ENCODE data around the gene CGNL1.

Gene CGNL1

GRCh38 chr15:57545995-57546394 lies 169.7 kb downstream of the CGNL1 start:
- Histone ChIP-seq H3K9me3 (ENCODE audit: insufficient read depth, low read length) (no peaks in the 10 kb centered on the region), H3K27me3 (ENCODE audit: low read length) (no peaks in the 10 kb centered on the region), H3K79me2 (ENCODE audit: insufficient read depth, low read length) (no peaks in the 10 kb centered on the region), H3K9ac (ENCODE audit: low read length) (no peak overlapping the region), H3K9me2 (replicated peaks; ENCODE audit: insufficient read depth, low read length) (no peaks in the 10 kb centered on the region), H2AFZ (ENCODE audit: low read depth, low read length, severe bottlenecking) (no peak overlapping the region), H3K4me2 (ENCODE audit: low read depth, low read length, poor library complexity, severe bottlenecking) (no peak overlapping the region), H3K36me3 (ENCODE audit: low read length) (no peaks in the 10 kb centered on the region), H4K20me1 (ENCODE audit: low read depth, low read length) (no peaks in the 10 kb centered on the region), H3K4me3 (ENCODE audit: insufficient read depth, low read length, poor library complexity, severe bottlenecking) (no peak overlapping the region), H3F3A (ENCODE audit: insufficient read depth) (no peaks in the 10 kb centered on the region), H3K27ac (ENCODE audit: low read depth, low read length) (no peak overlapping the region)
- TF ChIP-seq CTCF (IDR thresholded peaks at IDR 0.05; ENCODE audit: insufficient read depth, low read length, poor library complexity, severe bottlenecking) (no peak), EZH2phosphoT487 (conservative IDR thresholded peaks at IDR 0.05; ENCODE audit: low read length) (no peak)

- H3K9ac ChIP-seq (ENCODE audit: low read length): no peak overlapping the region
- no peak for TF ChIP-seq CTCF (IDR thresholded peaks at IDR 0.05; ENCODE audit: insufficient read depth, low read length, poor library complexity, severe bottlenecking)
- TF ChIP-seq EZH2phosphoT487 (conservative IDR thresholded peaks at IDR 0.05; ENCODE audit: low read length): no peak
- no peaks in the 10 kb centered on the region for H3K79me2 ChIP-seq (ENCODE audit: insufficient read depth, low read length)
- no peak overlapping the region for H3K4me3 ChIP-seq (ENCODE audit: insufficient read depth, low read length, poor library complexity, severe bottlenecking)
- no peak overlapping the region for H3K4me2 ChIP-seq (ENCODE audit: low read depth, low read length, poor library complexity, severe bottlenecking)
- H3K36me3 ChIP-seq (ENCODE audit: low read length): no peaks in the 10 kb centered on the region
- no peaks in the 10 kb centered on the region for H3K27me3 ChIP-seq (ENCODE audit: low read length)
- H4K20me1 ChIP-seq (ENCODE audit: low read depth, low read length): no peaks in the 10 kb centered on the region
- no peak overlapping the region for H2AFZ ChIP-seq (ENCODE audit: low read depth, low read length, severe bottlenecking)
- no peaks in the 10 kb centered on the region for H3F3A ChIP-seq (ENCODE audit: insufficient read depth)
- H3K27ac ChIP-seq (ENCODE audit: low read depth, low read length): no peak overlapping the region
- no peaks in the 10 kb centered on the region for H3K9me2 ChIP-seq (replicated peaks; ENCODE audit: insufficient read depth, low read length)
- H3K9me3 ChIP-seq (ENCODE audit: insufficient read depth, low read length): no peaks in the 10 kb centered on the region
Observed at GRCh38 chr15:57547243-57547755, 171.0 kb downstream of the CGNL1 start.

- no peak overlapping the region for H3K4me2 ChIP-seq (ENCODE audit: low read depth, low read length, poor library complexity, severe bottlenecking)
- no peaks in the 10 kb centered on the region for H3K36me3 ChIP-seq (ENCODE audit: low read length)
- no peaks in the 10 kb centered on the region for H3K79me2 ChIP-seq (ENCODE audit: insufficient read depth, low read length)
- TF ChIP-seq EZH2phosphoT487 (conservative IDR thresholded peaks at IDR 0.05; ENCODE audit: low read length) (no peak), CTCF (IDR thresholded peaks at IDR 0.05; ENCODE audit: insufficient read depth, low read length, poor library complexity, severe bottlenecking) (no peak)
- H3K9me2 ChIP-seq (replicated peaks; ENCODE audit: insufficient read depth, low read length): no peaks in the 10 kb centered on the region
- H3K9ac ChIP-seq (ENCODE audit: low read length): no peak overlapping the region
- no peaks in the 10 kb centered on the region for H4K20me1 ChIP-seq (ENCODE audit: low read depth, low read length)
- H3K4me3 ChIP-seq (ENCODE audit: insufficient read depth, low read length, poor library complexity, severe bottlenecking): no peak overlapping the region
- no peak overlapping the region for H3K27ac ChIP-seq (ENCODE audit: low read depth, low read length)
- H3K9me3 ChIP-seq (ENCODE audit: insufficient read depth, low read length): no peaks in the 10 kb centered on the region
- no peaks in the 10 kb centered on the region for H3K27me3 ChIP-seq (ENCODE audit: low read length)
- H3F3A ChIP-seq (ENCODE audit: insufficient read depth): no peaks in the 10 kb centered on the region
- no peak overlapping the region for H2AFZ ChIP-seq (ENCODE audit: low read depth, low read length, severe bottlenecking)
Observed at GRCh38 chr15:57548351-57548750, 172.0 kb downstream of the CGNL1 start.

All from SU-DHL-6 (cell line).